H1 (cell line): Measurements from ENCODE around the gene LCE3E. TPM values are rescaled to one million over a fixed set of nuclear protein-coding genes. Genes with fewer than 3 reads are reported as not detected.

Experiments
- CTCF ChIA-PET: fragments of 300-600 bp; sonication (Branson Sonifier 250); formaldehyde crosslinking; loops from one replicate; lab custom pipeline; 2021; ENCODE audit not compliant: partially characterized antibody; lab: Charles Lee
- POLR2A ChIA-PET: fragments of 300-600 bp; sonication (Branson Sonifier 250); formaldehyde crosslinking; loops from one replicate; lab custom pipeline; 2021; ENCODE audit warnings: inconsistent platforms; ENCODE audit not compliant: partially characterized antibody; lab: Charles Lee
- DNase-seq, 2 experiments: peaks; one replicate each; pipeline versions ENCODE4 v3.0.0 to v3.0.0-alpha.2; 2010 to 2022; ENCODE audit warnings: low spot score in 2 of 2, low read depth in 1 of 2, mixed read lengths in 1 of 2
- FAIRE-seq: peaks from 2 replicates; lab custom pipeline; 2011; peaks lifted over from hg19 to GRCh38; lab: Jason Lieb, UNC
- H2AFZ ChIP-seq: 2 replicates; pipeline ENCODE4 v1.8.1; 2012; ENCODE audit warnings: low read length, inconsistent platforms
- H2AK5ac ChIP-seq: 2 replicates; pipeline ENCODE4 v1.6.1; 2013; ENCODE audit warnings: low read depth, low read length
- H2BK120ac ChIP-seq: replicated peaks from 2 replicates; pipeline ENCODE3; 2013; ENCODE audit warnings: low read depth, low read length, inconsistent platforms
- H2BK12ac ChIP-seq: 2 replicates; pipeline ENCODE4 v1.6.1; 2013; ENCODE audit warnings: low read depth, low read length
- H2BK15ac ChIP-seq: 2 replicates; pipeline ENCODE4 v1.6.1; 2013; ENCODE audit warnings: low read length
- H2BK20ac ChIP-seq: 2 replicates; pipeline ENCODE4 v1.6.1; 2013; ENCODE audit warnings: low read length
- H2BK5ac ChIP-seq: 2 replicates; pipeline ENCODE4 v1.6.1; 2013; ENCODE audit warnings: low read depth, low read length
- H3K14ac ChIP-seq: 2 replicates; pipeline ENCODE4 v1.6.1; 2013; ENCODE audit warnings: inconsistent platforms; ENCODE audit not compliant: insufficient read length
- H3K18ac ChIP-seq: 2 replicates; pipeline ENCODE4 v1.6.1; 2013; ENCODE audit warnings: low read length; ENCODE audit errors: extremely low read depth
- H3K23ac ChIP-seq: 2 replicates; pipeline ENCODE4 v1.6.1; 2013; ENCODE audit warnings: inconsistent platforms; ENCODE audit not compliant: insufficient read length
- H3K23me2 ChIP-seq: 2 replicates; pipeline ENCODE4 v1.6.1; 2013; ENCODE audit warnings: low read depth, low read length
- H3K27ac ChIP-seq: 2 replicates; pipeline ENCODE4 v1.6.1; 2011; ENCODE audit warnings: low read depth, low read length, inconsistent platforms
- H3K27me3 ChIP-seq, 4 experiments: replicated peaks in 1 of 4; 1 replicate in 1 of 4; 2 replicates in 3 of 4; pipeline versions ENCODE4 v1.6.1 to v1.8.1; 2011 to 2013; ENCODE audit warnings: low read length in 3 of 4, mild to moderate bottlenecking in 3 of 4, inconsistent platforms in 2 of 4, mixed read lengths in 2 of 4, moderate library complexity in 1 of 4; ENCODE audit not compliant: control insufficient read depth in 3 of 4, insufficient read depth in 3 of 4; ENCODE audit errors: extremely low read depth in 1 of 4
- H3K36me3 ChIP-seq, 4 experiments: 2 replicates each; pipeline versions ENCODE4 v1.6.1 to v1.8.1; 2011 to 2013; ENCODE audit warnings: mild to moderate bottlenecking in 4 of 4, low read length in 3 of 4, moderate library complexity in 2 of 4, control low read depth in 1 of 4, inconsistent platforms in 1 of 4; ENCODE audit not compliant: insufficient read depth in 4 of 4, control insufficient read depth in 2 of 4
- H3K4ac ChIP-seq: replicated peaks from 2 replicates; pipeline ENCODE3; 2013; ENCODE audit warnings: low read length, low read depth, mixed read lengths, inconsistent platforms; ENCODE audit not compliant: insufficient read length
- H3K4me1 ChIP-seq, 4 experiments: replicated peaks in 1 of 4; 1 replicate in 1 of 4; 2 replicates in 3 of 4; pipeline versions ENCODE4 v1.6.1 to v1.8.1; 2011 to 2013; ENCODE audit warnings: low read length in 3 of 4, inconsistent platforms in 2 of 4, mixed read lengths in 1 of 4; ENCODE audit not compliant: insufficient read depth in 4 of 4, control insufficient read depth in 3 of 4
- H3K4me2 ChIP-seq, 2 experiments: 2 replicates each; pipeline versions ENCODE4 v1.6.1 to v1.8.1; 2011 to 2013; ENCODE audit warnings: low read depth in 2 of 2, low read length in 2 of 2, control low read depth in 1 of 2, inconsistent platforms in 1 of 2, mild to moderate bottlenecking in 1 of 2; ENCODE audit not compliant: insufficient read depth in 1 of 2
- H3K4me3 ChIP-seq, 4 experiments: fragments of 200-600, 300-600 bp in 1 of 4; sonication (generic), shearing (Covaris generic), sonication (Bioruptor Twin) in 1 of 4; 2 replicates each; pipeline versions ENCODE4 v1.5.1 to v1.8.1; 2011 to 2016; ENCODE audit warnings: low read length in 4 of 4, low read depth in 3 of 4, control low read depth in 2 of 4, inconsistent platforms in 2 of 4, mild to moderate bottlenecking in 2 of 4, mixed read lengths in 1 of 4, moderate library complexity in 1 of 4; ENCODE audit not compliant: insufficient read depth in 2 of 4; ENCODE audit errors: extremely low read depth in 1 of 4
- H3K56ac ChIP-seq: replicated peaks from 2 replicates; pipeline ENCODE3; 2013; ENCODE audit warnings: low read depth, mild to moderate bottlenecking, mixed read lengths, low read length, inconsistent platforms; ENCODE audit not compliant: insufficient read length
- H3K79me1 ChIP-seq: 2 replicates; pipeline ENCODE4 v1.6.1; 2013; ENCODE audit warnings: low read depth, low read length, control low read depth
- H3K79me2 ChIP-seq, 2 experiments: 2 replicates each; pipeline versions ENCODE4 v1.6.1 to v1.8.1; 2012 to 2013; ENCODE audit warnings: low read length in 2 of 2, mild to moderate bottlenecking in 2 of 2, inconsistent platforms in 1 of 2; ENCODE audit not compliant: insufficient read depth in 2 of 2, control insufficient read depth in 1 of 2
- H3K9ac ChIP-seq, 4 experiments: replicated peaks in 1 of 4; 1 replicate in 1 of 4; 2 replicates in 3 of 4; pipeline versions ENCODE4 v1.6.1 to v1.8.1; 2011 to 2013; ENCODE audit warnings: low read depth in 3 of 4, low read length in 3 of 4, control low read depth in 2 of 4, mild to moderate bottlenecking in 2 of 4, moderate library complexity in 2 of 4, inconsistent platforms in 1 of 4; ENCODE audit errors: extremely low read depth in 1 of 4
- H3K9me3 ChIP-seq, 2 experiments: 2 replicates each; pipeline versions ENCODE4 v1.6.1 to v1.8.1; 2012 to 2013; ENCODE audit warnings: mild to moderate bottlenecking in 2 of 2, moderate library complexity in 2 of 2, control low read depth in 1 of 2, inconsistent platforms in 1 of 2, low read depth in 1 of 2, low read length in 1 of 2, mixed read lengths in 1 of 2; ENCODE audit not compliant: insufficient read depth in 2 of 2
- H4K20me1 ChIP-seq, 2 experiments: replicated peaks in 1 of 2; 2 replicates each; pipeline versions ENCODE3 to v1.8.1; 2011 to 2013; ENCODE audit warnings: inconsistent platforms in 2 of 2, low read length in 2 of 2, mild to moderate bottlenecking in 1 of 2; ENCODE audit not compliant: insufficient read depth in 2 of 2, control insufficient read depth in 1 of 2
- H4K5ac ChIP-seq: 2 replicates; pipeline ENCODE4 v1.6.1; 2013; ENCODE audit warnings: low read length, low read depth, mixed read lengths, inconsistent platforms; ENCODE audit not compliant: insufficient read length
- H4K8ac ChIP-seq: 2 replicates; pipeline ENCODE4 v1.8.0; 2013; ENCODE audit warnings: mild to moderate bottlenecking, moderate library complexity, low read length, inconsistent platforms; ENCODE audit not compliant: insufficient read depth; ENCODE audit errors: extremely low read depth
- H4K91ac ChIP-seq: replicated peaks from 2 replicates; pipeline ENCODE3; 2013; ENCODE audit warnings: low read length, mixed read lengths, inconsistent platforms; ENCODE audit not compliant: insufficient read length
- CBX5 ChIP-seq: fragments of 300-800, 300-1000 bp; sonication (generic); IDR thresholded peaks from 2 replicates; pipeline ENCODE4 v1.7.1; 2016; ENCODE audit warnings: antibody characterized with exemption, low read length, low read depth
- CHD1 ChIP-seq: IDR thresholded peaks from 2 replicates; pipeline ENCODE4 v1.6.1; 2012; ENCODE audit warnings: low read depth, low read length, improper control_type of control experiment
- EZH2 ChIP-seq: fragments of 200-600 bp; sonication (generic); IDR thresholded peaks from 2 replicates; pipeline ENCODE4 v1.7.1; 2012; ENCODE audit warnings: low read depth, mild to moderate bottlenecking, moderate library complexity, low read length, inconsistent platforms; ENCODE audit not compliant: severe bottlenecking
- FOSL1 ChIP-seq: IDR thresholded peaks from 2 replicates; pipeline ENCODE4 v1.6.1; 2011; ENCODE audit warnings: mild to moderate bottlenecking, low read depth, low read length, moderate library complexity; ENCODE audit not compliant: insufficient read depth
- KDM4A ChIP-seq: IDR thresholded peaks from one replicate; pipeline ENCODE4 v1.7.1; 2012; ENCODE audit warnings: low read depth, mild to moderate bottlenecking, moderate library complexity, low read length, inconsistent platforms; ENCODE audit not compliant: severe bottlenecking
- MAFK ChIP-seq: IDR thresholded peaks from 2 replicates; pipeline ENCODE4 v1.6.1; 2012; ENCODE audit warnings: low read depth, mild to moderate bottlenecking, improper control_type of control experiment, low read length
- POLR2A ChIP-seq, 2 experiments: IDR thresholded peaks; 1 replicate in 1 of 2; 2 replicates in 1 of 2; pipeline ENCODE4 v1.6.1; 2011; ENCODE audit warnings: low read depth in 2 of 2, low read length in 2 of 2, mild to moderate bottlenecking in 2 of 2; ENCODE audit errors: control extremely low read depth in 1 of 2
- POLR2AphosphoS5 ChIP-seq: IDR thresholded peaks from 2 replicates; pipeline ENCODE4 v1.6.1; 2011; ENCODE audit warnings: low read depth, low read length
- RNF2 ChIP-seq: fragments of 200-900, 300-1000 bp; sonication (generic); IDR thresholded peaks from 2 replicates; pipeline ENCODE4 v1.7.1; 2016; ENCODE audit warnings: borderline replicate concordance, low read depth, mild to moderate bottlenecking, antibody characterized with exemption, low read length; ENCODE audit not compliant: poor library complexity, severe bottlenecking; ENCODE audit errors: missing control alignments
- SP1 ChIP-seq: IDR thresholded peaks from 2 replicates; pipeline ENCODE4 v1.6.1; 2011; ENCODE audit warnings: low read depth, low read length
- SRF ChIP-seq: IDR thresholded peaks from 2 replicates; pipeline ENCODE4 v1.6.1; 2011; ENCODE audit warnings: mild to moderate bottlenecking, low read depth, low read length, moderate library complexity
- TEAD4 ChIP-seq: IDR thresholded peaks from 2 replicates; pipeline ENCODE4 v1.6.1; 2012; ENCODE audit warnings: low read depth, low read length, inconsistent platforms, mixed read lengths
- ZNF274 ChIP-seq: IDR thresholded peaks from 2 replicates; pipeline ENCODE4 v1.7.0; 2012; ENCODE audit warnings: low read length, borderline replicate concordance; ENCODE audit errors: extremely low read depth
- WGBS, 2 experiments: shearing (Covaris generic) in 1 of 2; methylation state at CpG; one replicate each; pipeline versions ENCODE4 v1.1.6 to v1.1.7; 2013 to 2015; ENCODE audit warnings: low lambda C conversion rate in 2 of 2, mixed read lengths in 2 of 2, inconsistent platforms in 1 of 2, low coverage in 1 of 2, missing lambda C conversion rate in 1 of 2; ENCODE audit not compliant: insufficient replicate concordance in 2 of 2, insufficient coverage in 1 of 2, insufficient read length in 1 of 2; ENCODE audit errors: extremely low coverage in 1 of 2, missing lambda C conversion rate in 1 of 2; 5-methylcytosine and 5-hydroxymethylcytosine counted together
- polyA plus RNA-seq, 7 experiments: library from polyadenylated mRNA; depleted of rRNA in 3 of 7; stranded (reverse) in 5 of 7; unstranded in 2 of 7; fragments of >200 nt in 5 of 7; fragments of 200-250 nt in 2 of 7; gene quantifications; 1 replicate in 5 of 7; 2 replicates in 1 of 7; 4 replicates in 1 of 7; pipeline versions ENCODE4 v1.2.1 to v1.2.3, GENCODE V29; 2011 to 2013; ENCODE audit warnings: missing spikeins in 2 of 7, mixed read lengths in 2 of 7
- total RNA-seq: library from RNA; stranded (reverse); fragmentation: NEBNext Ultra II Directional; extraction: Animal tissue kit (Norgen Biotek cat#: 25700); gene quantifications from 2 replicates; pipeline ENCODE4 v1.2.1, GENCODE V29; 2021
- TF ChIP-seq, protein P1 (sequence below): IDR thresholded peaks from 2 replicates; pipeline ENCODE4 v1.6.1; 2011; ENCODE audit warnings: low read length, improper control_type of control experiment

The LCE3E gene
- total and polyA plus RNA-seq, 2 of the 8 experiments (the other 6 are each of a cell fraction or from before 2014, with no cell fraction given): not detected

DNA sequence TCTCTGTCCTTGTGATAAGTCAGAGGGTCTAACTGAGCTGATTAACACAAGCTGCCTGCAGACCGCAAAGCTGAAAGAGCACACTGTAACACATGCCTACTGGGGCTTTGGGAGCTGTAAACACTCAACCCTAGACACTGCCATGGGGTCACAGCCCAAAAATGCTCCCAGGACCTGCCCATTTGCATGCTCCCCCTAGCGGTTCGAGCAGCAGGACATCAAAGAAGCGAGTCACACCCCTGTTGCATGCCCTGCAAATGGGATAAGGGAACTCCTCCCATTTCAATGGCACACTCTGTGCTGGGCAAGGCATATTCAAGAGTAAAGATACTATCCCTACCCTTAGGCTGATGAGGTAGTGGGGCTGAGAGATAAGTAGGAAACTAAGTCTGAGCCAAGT, 22.8 kb downstream of the LCE3E start:
- H3K23ac ChIP-seq: no peak overlapping the region
- H3K36me3 ChIP-seq: peaks cover 0 to 2% (median 0%) of the 10 kb centered on the region in 4 experiments; a peak in 1 of 8 replicates
- no peaks in the 10 kb centered on the region for H4K20me1 ChIP-seq
- H2AFZ ChIP-seq: no peak overlapping the region
- H3K4ac ChIP-seq: no peak overlapping the region
- WGBS, 2 experiments: 85% methylated on average over 4 of the region's 4 CpGs; no CpG with 5 or more reads in 1 of the 2 experiments
- no peak overlapping the region for H4K91ac ChIP-seq
- H2BK5ac ChIP-seq: no peak overlapping the region
- H3K27ac ChIP-seq: no peak overlapping the region
- H3K27me3 ChIP-seq: no peaks in the 10 kb centered on the region
- H2BK15ac ChIP-seq: no peak overlapping the region
- H3K9ac ChIP-seq: no peak overlapping the region
- peaks cover 70 to 76% of the 10 kb centered on the region in 2 experiments for H3K9me3 ChIP-seq
- H3K4me2 ChIP-seq: no peak overlapping the region
- no peak overlapping the region for H3K56ac ChIP-seq
- H4K8ac ChIP-seq: no peak overlapping the region
- ChIA-PET POLR2A (no interaction called here), CTCF (interaction anchor here (0.8 kb wide), 1 partner anchor 18 kb away, joined by 4 read pairs; no protein-coding TSS in a partner anchor)
- no peaks in the 10 kb centered on the region; a peak in 1 of 4 replicates for H3K79me2 ChIP-seq
- H3K23me2 ChIP-seq: no peaks in the 10 kb centered on the region
- H3K79me1 ChIP-seq: no peaks in the 10 kb centered on the region
- no peak overlapping the region for H3K4me3 ChIP-seq
- H3K4me1 ChIP-seq: no peaks in the 10 kb centered on the region
- H3K14ac ChIP-seq: no peak overlapping the region
- H2BK120ac ChIP-seq: no peak overlapping the region
- no peak overlapping the region for H2BK12ac ChIP-seq
- no peak overlapping the region for H2AK5ac ChIP-seq
- FAIRE-seq (no peak), DNase-seq (no peak)
- H3K18ac ChIP-seq: no peak overlapping the region
- H4K5ac ChIP-seq: no peak overlapping the region
- H2BK20ac ChIP-seq: no peak overlapping the region
- TF ChIP-seq CHD1 (no peak), ZNF274 (no peak), RNF2 (no peak), POLR2A (IDR thresholded peaks at IDR 0.05; ENCODE audit: control extremely low read depth in 1 of 2, low read depth in 2 of 2, low read length in 2 of 2) (no peak), SP1 (no peak), SRF (no peak), KDM4A (no peak), POLR2AphosphoS5 (no peak), CBX5 (no peak), FOSL1 (no peak), MAFK (no peak), EZH2 (no peak), TEAD4 (no peak)
- TF ChIP-seq, protein P1, sequence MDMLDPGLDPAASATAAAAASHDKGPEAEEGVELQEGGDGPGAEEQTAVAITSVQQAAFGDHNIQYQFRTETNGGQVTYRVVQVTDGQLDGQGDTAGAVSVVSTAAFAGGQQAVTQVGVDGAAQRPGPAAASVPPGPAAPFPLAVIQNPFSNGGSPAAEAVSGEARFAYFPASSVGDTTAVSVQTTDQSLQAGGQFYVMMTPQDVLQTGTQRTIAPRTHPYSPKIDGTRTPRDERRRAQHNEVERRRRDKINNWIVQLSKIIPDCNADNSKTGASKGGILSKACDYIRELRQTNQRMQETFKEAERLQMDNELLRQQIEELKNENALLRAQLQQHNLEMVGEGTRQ: no peak
